Measurements from ENCODE around the gene HEXD.

The HEXD gene

DNA sequence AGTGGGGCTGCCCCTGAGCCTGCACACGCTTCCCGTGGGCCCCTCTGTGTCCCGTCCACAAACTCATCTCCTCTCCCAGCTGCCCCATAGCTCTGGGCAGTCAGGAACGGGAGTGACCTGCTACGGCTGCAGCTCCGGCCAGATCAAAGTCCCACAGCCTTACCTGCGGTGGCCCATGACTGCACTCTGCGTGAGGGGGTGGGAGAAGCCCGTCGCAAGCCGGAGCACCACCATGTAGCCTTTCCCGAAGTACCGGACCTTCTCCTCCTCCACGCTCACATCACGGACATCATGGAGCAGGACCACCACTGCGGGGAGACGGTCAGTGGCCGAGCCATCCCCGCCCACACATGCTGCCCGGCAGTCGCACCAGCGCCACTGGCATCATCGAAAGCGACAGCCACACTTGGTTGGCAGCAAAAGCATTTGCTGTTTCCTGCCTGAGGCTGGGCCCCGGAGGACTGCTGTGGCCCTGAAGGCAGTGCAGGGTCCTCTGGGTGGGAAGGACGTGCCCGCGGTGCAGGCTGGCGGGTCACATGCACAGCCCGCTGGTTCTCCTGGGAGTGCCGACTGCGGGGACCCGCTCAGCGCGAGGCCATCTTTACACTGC lies 26.2 kb downstream of the HEXD start:
- Histone ChIP-seq H2AK5ac (ENCODE audit: low read length) (no peak overlapping the region), H3K27me3 (ENCODE audit: insufficient read depth, low read length, poor library complexity) (no peaks in the 10 kb centered on the region), H3K4me2 (ENCODE audit: low read length) (no peak overlapping the region), H3K79me1 (ENCODE audit: low read length) (no peaks in the 10 kb centered on the region), H4K5ac (ENCODE audit: low read length) (no peak overlapping the region), H4K8ac (ENCODE audit: low read depth, low read length) (no peak overlapping the region), H3K4me1 (ENCODE audit: control insufficient read depth, low read depth, low read length) (no peaks in the 10 kb centered on the region), H2BK15ac (replicated peaks; ENCODE audit: low read depth) (no peak overlapping the region), H3K4me3 (ENCODE audit: low read length) (no peak overlapping the region), H3K23ac (ENCODE audit: low read length) (no peak overlapping the region), H3K56ac (ENCODE audit: low read length) (no peak overlapping the region), H3K27ac (ENCODE audit: low read depth, low read length) (no peak overlapping the region), H3K18ac (ENCODE audit: low read length) (no peak overlapping the region), H3K79me2 (ENCODE audit: control insufficient read depth, insufficient read depth, low read length) (no peaks in the 10 kb centered on the region), H3K4ac (ENCODE audit: low read depth, low read length) (no peak overlapping the region), H3K36me3 (ENCODE audit: control insufficient read depth, insufficient read depth, low read length) (no peaks in the 10 kb centered on the region), H2BK120ac (ENCODE audit: low read depth, low read length) (no peak overlapping the region), H2BK5ac (ENCODE audit: low read length) (no peak overlapping the region), H3K9ac (ENCODE audit: low read length) (no peak overlapping the region)
- no CpG with 5 or more reads among the region's 35 CpGs for WGBS (ENCODE audit: extremely low coverage, insufficient coverage, low lambda C conversion rate)
- DNase-seq = no peak

GRCh38 chr17:82444941-82445521 lies 26.9 kb downstream of the HEXD start:
- no peak overlapping the region for H3K4me3 ChIP-seq (ENCODE audit: low read length)
- no peaks in the 10 kb centered on the region for H3K36me3 ChIP-seq (ENCODE audit: control insufficient read depth, insufficient read depth, low read length)
- no CpG with 5 or more reads among the region's 19 CpGs for WGBS (ENCODE audit: extremely low coverage, insufficient coverage, low lambda C conversion rate)
- H3K18ac ChIP-seq (ENCODE audit: low read length) = no peak overlapping the region
- H3K9ac ChIP-seq (ENCODE audit: low read length) = no peak overlapping the region
- H2AK5ac ChIP-seq (ENCODE audit: low read length) = no peak overlapping the region
- H4K5ac ChIP-seq (ENCODE audit: low read length) = no peak overlapping the region
- H3K4ac ChIP-seq (ENCODE audit: low read depth, low read length) = no peak overlapping the region
- H2BK15ac ChIP-seq (replicated peaks; ENCODE audit: low read depth) = no peak overlapping the region
- H3K23ac ChIP-seq (ENCODE audit: low read length) = no peak overlapping the region
- H3K27me3 ChIP-seq (ENCODE audit: insufficient read depth, low read length, poor library complexity) = no peaks in the 10 kb centered on the region
- no peaks in the 10 kb centered on the region for H3K79me2 ChIP-seq (ENCODE audit: control insufficient read depth, insufficient read depth, low read length)
- H2BK5ac ChIP-seq (ENCODE audit: low read length) = no peak overlapping the region
- no peak overlapping the region for H4K8ac ChIP-seq (ENCODE audit: low read depth, low read length)
- no peaks in the 10 kb centered on the region for H3K79me1 ChIP-seq (ENCODE audit: low read length)
- DNase-seq = no peak
- H3K4me2 ChIP-seq (ENCODE audit: low read length) = no peak overlapping the region
- no peaks in the 10 kb centered on the region for H3K4me1 ChIP-seq (ENCODE audit: control insufficient read depth, low read depth, low read length)
- H3K27ac ChIP-seq (ENCODE audit: low read depth, low read length) = no peak overlapping the region
- H3K56ac ChIP-seq (ENCODE audit: low read length) = no peak overlapping the region
- no peak overlapping the region for H2BK120ac ChIP-seq (ENCODE audit: low read depth, low read length)

DNA sequence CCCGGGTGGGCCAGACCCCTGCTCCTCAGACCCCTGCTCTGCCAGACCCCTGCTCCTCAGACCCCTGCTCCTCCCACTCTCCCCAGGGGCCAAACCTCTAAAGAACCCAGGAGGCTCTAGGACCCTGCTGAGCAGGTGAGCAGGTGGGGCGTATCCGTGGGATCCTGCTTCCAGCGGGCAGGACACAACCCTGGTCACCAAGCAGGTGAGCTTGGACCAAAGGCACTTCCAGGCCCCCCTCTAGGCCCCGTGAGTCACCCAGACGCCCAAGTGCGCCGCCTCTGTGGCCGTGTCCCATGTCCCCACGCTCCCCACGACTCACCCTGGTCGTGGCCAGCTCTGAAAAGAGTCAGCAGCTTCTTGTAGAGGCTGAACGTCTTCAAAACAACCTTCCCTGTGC lies 27.4 kb downstream of the HEXD start:
- Histone ChIP-seq H3K9ac (ENCODE audit: low read length) (no peak overlapping the region), H3K18ac (ENCODE audit: low read length) (no peak overlapping the region), H3K27me3 (ENCODE audit: insufficient read depth, low read length, poor library complexity) (no peaks in the 10 kb centered on the region), H3K4me2 (ENCODE audit: low read length) (no peak overlapping the region), H3K23ac (ENCODE audit: low read length) (no peak overlapping the region), H2AK5ac (ENCODE audit: low read length) (no peak overlapping the region), H3K79me1 (ENCODE audit: low read length) (no peaks in the 10 kb centered on the region), H4K5ac (ENCODE audit: low read length) (no peak overlapping the region), H3K4me1 (ENCODE audit: control insufficient read depth, low read depth, low read length) (no peaks in the 10 kb centered on the region), H3K56ac (ENCODE audit: low read length) (no peak overlapping the region), H3K79me2 (ENCODE audit: control insufficient read depth, insufficient read depth, low read length) (no peaks in the 10 kb centered on the region), H2BK5ac (ENCODE audit: low read length) (no peak overlapping the region), H2BK120ac (ENCODE audit: low read depth, low read length) (no peak overlapping the region), H3K4ac (ENCODE audit: low read depth, low read length) (no peak overlapping the region), H3K4me3 (ENCODE audit: low read length) (no peak overlapping the region), H3K27ac (ENCODE audit: low read depth, low read length) (no peak overlapping the region), H4K8ac (ENCODE audit: low read depth, low read length) (no peak overlapping the region), H2BK15ac (replicated peaks; ENCODE audit: low read depth) (no peak overlapping the region), H3K36me3 (ENCODE audit: control insufficient read depth, insufficient read depth, low read length) (no peaks in the 10 kb centered on the region)
- no peak for DNase-seq
- no CpG with 5 or more reads among the region's 13 CpGs for WGBS (ENCODE audit: extremely low coverage, insufficient coverage, low lambda C conversion rate)

GRCh38 chr17:82446124-82446523 lies 28.0 kb downstream of the HEXD start:
- Histone ChIP-seq H3K18ac (ENCODE audit: low read length) (no peak overlapping the region), H3K4me1 (ENCODE audit: control insufficient read depth, low read depth, low read length) (no peaks in the 10 kb centered on the region), H3K4me3 (ENCODE audit: low read length) (no peak overlapping the region), H2BK5ac (ENCODE audit: low read length) (no peak overlapping the region), H3K36me3 (ENCODE audit: control insufficient read depth, insufficient read depth, low read length) (no peaks in the 10 kb centered on the region), H2AK5ac (ENCODE audit: low read length) (no peak overlapping the region), H3K27me3 (ENCODE audit: insufficient read depth, low read length, poor library complexity) (no peaks in the 10 kb centered on the region), H4K5ac (ENCODE audit: low read length) (no peak overlapping the region), H3K79me2 (ENCODE audit: control insufficient read depth, insufficient read depth, low read length) (no peaks in the 10 kb centered on the region), H2BK15ac (replicated peaks; ENCODE audit: low read depth) (no peak overlapping the region), H3K23ac (ENCODE audit: low read length) (no peak overlapping the region), H2BK120ac (ENCODE audit: low read depth, low read length) (no peak overlapping the region), H3K27ac (ENCODE audit: low read depth, low read length) (no peak overlapping the region), H3K9ac (ENCODE audit: low read length) (no peak overlapping the region), H3K79me1 (ENCODE audit: low read length) (no peaks in the 10 kb centered on the region), H3K4me2 (ENCODE audit: low read length) (no peak overlapping the region), H4K8ac (ENCODE audit: low read depth, low read length) (no peak overlapping the region), H3K56ac (ENCODE audit: low read length) (no peak overlapping the region), H3K4ac (ENCODE audit: low read depth, low read length) (no peak overlapping the region)
- DNase-seq = no peak
- no CpG with 5 or more reads among the region's 15 CpGs for WGBS (ENCODE audit: extremely low coverage, insufficient coverage, low lambda C conversion rate)

- Histone ChIP-seq H2BK120ac (ENCODE audit: low read depth, low read length) (no peak overlapping the region), H3K4me2 (ENCODE audit: low read length) (no peak overlapping the region), H2AK5ac (ENCODE audit: low read length) (no peak overlapping the region), H4K8ac (ENCODE audit: low read depth, low read length) (no peak overlapping the region), H3K9ac (ENCODE audit: low read length) (no peak overlapping the region), H3K4me1 (ENCODE audit: control insufficient read depth, low read depth, low read length) (no peaks in the 10 kb centered on the region), H3K56ac (ENCODE audit: low read length) (no peak overlapping the region), H3K4ac (ENCODE audit: low read depth, low read length) (no peak overlapping the region), H2BK5ac (ENCODE audit: low read length) (no peak overlapping the region), H3K27ac (ENCODE audit: low read depth, low read length) (no peak overlapping the region), H3K18ac (ENCODE audit: low read length) (no peak overlapping the region), H2BK15ac (replicated peaks; ENCODE audit: low read depth) (no peak overlapping the region), H3K79me2 (ENCODE audit: control insufficient read depth, insufficient read depth, low read length) (no peaks in the 10 kb centered on the region), H3K23ac (ENCODE audit: low read length) (no peak overlapping the region), H3K36me3 (ENCODE audit: control insufficient read depth, insufficient read depth, low read length) (no peaks in the 10 kb centered on the region), H3K27me3 (ENCODE audit: insufficient read depth, low read length, poor library complexity) (no peaks in the 10 kb centered on the region), H3K4me3 (ENCODE audit: low read length) (no peak overlapping the region), H4K5ac (ENCODE audit: low read length) (no peak overlapping the region), H3K79me1 (ENCODE audit: low read length) (no peaks in the 10 kb centered on the region)
- WGBS (ENCODE audit: extremely low coverage, insufficient coverage, low lambda C conversion rate) = no CpG with 5 or more reads among the region's 12 CpGs
- DNase-seq = no peak
Observed at GRCh38 chr17:82446649-82447048, 28.5 kb downstream of the HEXD start.

GRCh38 chr17:82447876-82448275 lies 29.7 kb downstream of the HEXD start:
- H2AK5ac ChIP-seq (ENCODE audit: low read length) = no peak overlapping the region
- no peak overlapping the region for H2BK15ac ChIP-seq (replicated peaks; ENCODE audit: low read depth)
- H3K27me3 ChIP-seq (ENCODE audit: insufficient read depth, low read length, poor library complexity) = no peaks in the 10 kb centered on the region
- no peak overlapping the region for H3K4me2 ChIP-seq (ENCODE audit: low read length)
- H3K4me1 ChIP-seq (ENCODE audit: control insufficient read depth, low read depth, low read length) = no peaks in the 10 kb centered on the region
- no peak overlapping the region for H3K9ac ChIP-seq (ENCODE audit: low read length)
- no peak overlapping the region for H3K56ac ChIP-seq (ENCODE audit: low read length)
- H2BK120ac ChIP-seq (ENCODE audit: low read depth, low read length) = no peak overlapping the region
- no peak overlapping the region for H3K27ac ChIP-seq (ENCODE audit: low read depth, low read length)
- no peak overlapping the region for H4K8ac ChIP-seq (ENCODE audit: low read depth, low read length)
- no peak overlapping the region for H3K4ac ChIP-seq (ENCODE audit: low read depth, low read length)
- H4K5ac ChIP-seq (ENCODE audit: low read length) = no peak overlapping the region
- WGBS (ENCODE audit: extremely low coverage, insufficient coverage, low lambda C conversion rate) = no CpG with 5 or more reads among the region's 11 CpGs
- H3K4me3 ChIP-seq (ENCODE audit: low read length) = no peak overlapping the region
- DNase-seq = no peak
- no peak overlapping the region for H2BK5ac ChIP-seq (ENCODE audit: low read length)
- H3K36me3 ChIP-seq (ENCODE audit: control insufficient read depth, insufficient read depth, low read length) = no peaks in the 10 kb centered on the region
- H3K79me1 ChIP-seq (ENCODE audit: low read length) = no peaks in the 10 kb centered on the region
- H3K79me2 ChIP-seq (ENCODE audit: control insufficient read depth, insufficient read depth, low read length) = no peaks in the 10 kb centered on the region
- no peak overlapping the region for H3K18ac ChIP-seq (ENCODE audit: low read length)
- H3K23ac ChIP-seq (ENCODE audit: low read length) = no peak overlapping the region

Measured in mesendoderm (in vitro differentiated cells).